Stimulated activated CD8-positive, alpha-beta memory T cell treated with anti-CD3 and anti-CD28 coated beads, Interleukin-4, amount 100 ng/mL, for 4 hours (primary cell): ENCODE measurements around the gene ALG8.
A peak's percentile ranks its signal among the peaks of the same experiment; 100 is the strongest.
"Not testable (repeated sequence)": the region's sequence is repeated elsewhere in the genome, so short reads cannot be mapped to it uniquely, and the experiment has no call there.

Source experiments
- DNase-seq, 2 donors: peaks; one replicate each; pipeline ENCODE4 v3.0.0-alpha.2; 2020; ENCODE audit warnings: low read depth in 2 of 2, low spot score in 1 of 2

Gene ALG8

DNA sequence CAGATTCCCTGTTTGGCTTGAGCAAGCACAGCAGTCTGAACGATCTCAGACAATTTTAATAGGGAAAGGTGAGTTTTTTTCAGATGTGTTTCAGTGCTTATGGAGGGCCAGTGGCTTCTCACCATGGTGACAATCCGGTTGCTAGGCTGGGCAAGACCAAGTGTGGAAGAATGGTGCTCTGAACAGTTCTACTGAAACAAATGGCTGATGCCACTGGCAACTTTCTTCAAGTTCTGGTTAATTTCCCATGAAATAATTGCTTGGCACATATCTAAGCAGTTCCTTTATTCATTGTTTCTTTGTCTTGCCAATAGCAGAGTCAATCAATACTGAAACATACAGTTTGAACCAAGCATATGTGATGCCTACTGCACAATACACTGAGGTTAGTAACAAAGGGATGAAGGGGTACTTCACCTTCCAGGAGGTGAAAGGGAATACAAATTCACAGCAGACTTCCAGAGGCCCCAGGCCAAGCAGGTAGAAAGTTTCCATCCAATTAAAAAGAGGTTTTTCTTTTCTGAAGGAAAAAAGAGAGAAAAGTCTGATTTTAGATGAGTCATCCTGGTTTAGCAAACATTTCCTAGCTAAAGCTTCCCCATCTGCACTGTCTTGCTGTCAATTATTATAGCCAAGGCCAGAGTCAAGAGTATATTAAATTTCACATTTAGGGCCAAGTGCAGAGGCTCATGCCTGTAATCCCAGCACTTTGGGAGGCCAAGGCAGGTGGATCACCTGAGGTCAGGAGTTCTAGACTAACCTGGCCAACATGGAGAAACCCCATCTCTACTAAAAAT lies 38.6 kb downstream of the ALG8 start:
- DNase-seq = no peak

DNA sequence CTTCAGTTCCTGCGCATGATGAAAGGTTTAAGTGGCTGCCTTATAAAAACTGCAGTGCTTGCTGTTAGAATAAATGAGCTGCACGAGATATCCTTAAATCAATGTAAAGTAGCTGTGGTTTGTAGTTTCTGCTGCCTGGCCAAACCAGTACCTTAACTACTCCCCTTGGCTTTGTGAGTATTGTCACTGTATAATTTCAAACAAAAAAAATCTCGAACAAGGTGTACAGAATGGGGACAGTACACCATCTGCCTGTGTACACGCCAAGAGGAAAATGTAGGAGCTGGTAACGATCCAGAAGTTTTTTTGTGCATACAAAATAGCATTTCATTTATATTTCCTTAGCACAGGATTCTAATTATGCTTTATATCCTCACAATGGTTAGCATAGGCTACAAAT lies 39.2 kb downstream of the ALG8 start:
- DNase-seq = no peak

DNA sequence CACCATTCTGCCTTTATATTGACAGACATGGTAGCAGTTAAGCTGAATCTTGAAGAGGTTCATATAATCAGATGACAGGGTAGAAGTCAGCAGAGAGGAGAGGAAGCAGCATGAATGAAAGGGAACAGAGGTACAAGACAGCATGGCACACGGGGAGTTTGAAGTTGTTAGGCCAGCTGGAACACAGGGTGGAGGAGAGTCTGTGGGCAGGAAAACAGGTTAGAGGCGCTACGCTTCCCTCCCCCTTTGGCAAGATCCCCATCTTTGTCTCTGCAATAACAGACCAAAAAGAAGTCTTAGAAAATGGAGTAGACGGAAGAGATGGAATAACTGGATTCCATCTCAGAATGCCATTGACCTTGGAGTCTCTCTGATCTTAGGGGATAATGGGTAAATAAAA lies 39.8 kb downstream of the ALG8 start:
- no peak for DNase-seq

DNA sequence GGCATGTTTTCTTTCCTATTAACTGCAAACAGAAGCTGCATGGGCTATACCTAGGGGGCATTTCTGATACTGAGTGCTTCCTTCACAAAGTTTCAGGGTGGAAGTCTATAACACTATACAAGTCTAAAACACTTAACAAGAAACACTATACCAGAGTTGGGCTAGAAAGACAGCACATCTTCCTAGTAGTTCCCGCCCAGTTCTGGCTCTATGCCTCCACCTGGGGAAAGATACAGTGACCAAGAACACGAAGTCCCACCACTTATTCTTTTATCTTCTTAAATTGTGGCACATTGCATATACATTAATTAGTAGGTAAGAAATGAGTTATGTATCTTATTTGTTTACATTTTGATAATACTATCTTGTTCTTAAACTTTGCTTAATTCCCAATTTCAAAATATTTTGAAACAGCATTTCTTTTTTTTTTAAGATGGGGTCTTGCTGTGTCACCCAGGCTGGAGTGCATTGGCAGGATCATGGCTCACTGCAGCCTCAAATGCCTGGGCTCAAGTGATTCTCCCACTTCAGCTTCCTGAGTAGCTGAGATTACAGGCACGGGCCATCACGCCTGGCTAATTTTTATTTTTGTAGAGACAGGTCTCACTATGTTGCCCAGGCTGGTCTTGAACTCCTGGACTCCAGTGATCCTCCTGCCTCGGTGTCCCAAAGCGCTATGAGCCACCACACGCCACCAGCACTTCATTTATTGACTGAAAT lies 41.6 kb downstream of the ALG8 start:
- no peak for DNase-seq

DNA sequence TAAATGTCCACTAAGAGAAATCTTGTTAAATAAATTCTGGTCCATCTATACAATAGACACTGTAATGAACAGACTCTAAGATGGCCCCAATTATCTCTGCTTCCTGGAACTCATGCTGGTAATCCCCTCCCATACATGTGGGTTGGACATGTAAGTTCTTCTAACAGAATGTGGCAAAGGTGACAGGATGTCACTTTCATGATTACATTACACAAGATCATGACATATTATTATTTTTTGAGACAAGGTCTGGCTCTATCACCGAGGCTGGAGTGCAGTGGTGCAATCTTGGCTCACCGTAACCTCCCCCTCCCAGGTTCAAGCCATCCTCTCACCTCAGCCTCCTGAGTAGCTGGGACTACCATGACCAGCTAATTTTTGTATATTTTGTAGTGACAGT lies 45.2 kb downstream of the ALG8 start:
- DNase-seq = no peak

DNA sequence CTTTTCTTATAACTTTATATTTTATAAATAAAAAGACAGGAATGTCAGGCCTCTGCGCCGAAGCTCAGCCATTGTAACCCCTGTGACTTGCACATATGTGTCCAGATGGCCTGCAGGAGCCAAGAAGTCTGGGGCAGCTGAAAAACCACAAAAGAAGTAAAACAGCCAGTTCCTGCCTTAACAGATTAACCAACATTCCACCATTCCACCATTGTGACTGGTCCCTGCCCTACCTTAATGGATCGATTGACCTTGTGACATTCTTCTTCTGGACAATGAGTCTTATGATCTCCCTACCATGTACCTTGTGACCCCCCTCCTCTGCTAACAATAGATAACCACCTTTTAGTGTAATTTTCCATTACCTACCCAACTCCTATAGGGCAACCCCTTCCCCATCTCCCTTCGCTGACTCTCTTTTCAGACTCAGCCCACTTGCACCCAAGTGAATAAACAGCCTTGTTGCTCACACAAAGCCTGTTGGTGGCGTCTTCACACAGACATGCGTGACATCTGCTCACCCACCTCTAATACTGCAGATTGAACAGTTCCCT lies 52.8 kb downstream of the ALG8 start:
- not testable (repeated sequence) for DNase-seq

DNA sequence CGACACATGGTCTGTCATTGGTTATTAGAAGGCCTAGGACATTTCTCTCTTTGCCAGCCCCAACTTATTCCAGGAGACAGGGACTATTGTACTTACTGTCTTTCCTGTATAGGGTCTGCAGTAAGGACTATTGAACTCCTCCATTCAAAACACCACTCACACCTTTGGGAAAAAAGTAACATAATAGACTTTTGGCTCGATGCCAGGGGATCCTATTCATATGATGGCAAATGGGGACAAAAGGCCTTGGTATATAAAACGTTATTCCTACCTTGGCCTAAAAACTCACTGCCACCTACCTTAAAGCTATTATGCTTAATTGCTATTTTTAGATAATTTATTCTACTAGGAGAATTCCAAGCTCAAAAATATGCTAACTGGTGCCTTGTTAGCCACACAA lies 53.5 kb downstream of the ALG8 start:
- no peak for DNase-seq

DNA sequence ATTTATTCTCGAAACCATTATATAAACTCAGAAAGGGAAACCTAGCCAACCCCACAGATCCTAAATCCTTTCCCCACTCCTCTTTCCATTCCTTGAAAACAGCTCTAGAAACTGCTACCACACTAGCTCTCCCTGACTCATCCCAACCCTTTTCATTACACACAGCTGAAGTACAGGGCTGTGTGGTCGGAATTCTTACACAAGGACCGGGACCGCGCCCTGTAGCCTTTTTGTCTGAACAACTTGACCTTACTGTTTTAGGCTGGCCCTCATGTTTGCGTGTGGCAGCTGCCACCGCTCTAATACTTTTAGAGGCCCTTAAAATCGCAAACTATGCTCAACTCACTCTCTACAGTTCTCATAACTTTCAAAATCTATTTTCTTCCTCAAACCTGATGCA lies 54.9 kb downstream of the ALG8 start:
- not testable (repeated sequence) for DNase-seq

DNA sequence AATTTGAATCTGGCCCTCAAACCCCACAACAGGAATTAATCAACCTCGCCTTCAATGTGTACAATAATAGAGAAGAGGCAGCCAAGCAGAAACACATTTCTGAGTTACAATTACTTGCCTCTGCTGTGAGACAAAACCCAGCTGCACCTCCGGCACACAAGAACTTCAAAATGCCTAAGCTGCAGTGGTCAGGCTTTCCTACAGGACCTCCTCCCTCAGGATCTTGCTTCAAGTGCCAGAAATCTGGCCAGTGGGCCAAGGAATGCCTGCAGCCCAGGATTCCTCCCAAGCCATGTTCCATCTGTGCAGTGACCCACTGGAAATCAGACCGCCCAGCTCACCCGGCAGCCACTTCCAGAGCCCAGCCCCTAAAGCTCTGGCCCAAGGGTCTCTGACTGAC lies 56.4 kb downstream of the ALG8 start:
- no peak for DNase-seq

DNA sequence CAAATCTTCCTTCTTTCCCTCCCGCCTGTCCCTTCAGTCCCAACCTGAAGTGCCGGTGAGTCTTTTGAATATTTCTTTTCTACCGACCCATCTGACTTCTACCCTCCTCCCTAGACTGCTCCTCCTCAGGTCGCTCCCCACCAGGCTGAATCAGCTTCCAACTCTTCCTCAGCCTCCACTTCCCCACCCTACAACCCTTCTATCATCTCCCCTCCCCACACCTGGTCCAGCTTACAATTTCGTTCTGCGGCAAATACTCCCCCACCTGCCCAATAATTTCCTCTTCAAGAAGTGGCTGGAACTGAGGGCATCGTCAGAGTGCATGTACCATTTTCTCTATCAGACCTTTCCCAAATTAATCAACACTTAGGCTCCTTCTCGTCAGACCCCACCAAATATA lies 57.3 kb downstream of the ALG8 start:
- no peak for DNase-seq

DNA sequence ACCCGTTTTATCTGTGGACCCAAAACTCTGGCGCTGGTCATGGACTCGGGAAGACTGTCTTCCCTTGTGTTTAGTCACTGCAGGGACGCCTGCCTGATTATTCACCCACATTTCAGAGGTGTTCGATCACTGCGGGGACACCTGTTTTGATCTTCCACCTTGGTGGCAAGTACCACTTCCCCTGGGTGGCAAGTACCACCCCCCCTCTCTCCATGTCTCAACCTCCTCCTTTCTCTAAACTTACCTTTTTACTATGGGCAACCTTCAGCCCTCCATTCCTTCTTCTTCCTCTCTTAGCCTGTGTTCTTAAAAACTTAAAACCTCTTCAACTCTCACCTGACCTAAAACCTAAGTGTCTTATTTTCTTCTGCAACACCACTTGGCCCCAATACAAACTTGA lies 57.8 kb downstream of the ALG8 start:
- no peak for DNase-seq

DNA sequence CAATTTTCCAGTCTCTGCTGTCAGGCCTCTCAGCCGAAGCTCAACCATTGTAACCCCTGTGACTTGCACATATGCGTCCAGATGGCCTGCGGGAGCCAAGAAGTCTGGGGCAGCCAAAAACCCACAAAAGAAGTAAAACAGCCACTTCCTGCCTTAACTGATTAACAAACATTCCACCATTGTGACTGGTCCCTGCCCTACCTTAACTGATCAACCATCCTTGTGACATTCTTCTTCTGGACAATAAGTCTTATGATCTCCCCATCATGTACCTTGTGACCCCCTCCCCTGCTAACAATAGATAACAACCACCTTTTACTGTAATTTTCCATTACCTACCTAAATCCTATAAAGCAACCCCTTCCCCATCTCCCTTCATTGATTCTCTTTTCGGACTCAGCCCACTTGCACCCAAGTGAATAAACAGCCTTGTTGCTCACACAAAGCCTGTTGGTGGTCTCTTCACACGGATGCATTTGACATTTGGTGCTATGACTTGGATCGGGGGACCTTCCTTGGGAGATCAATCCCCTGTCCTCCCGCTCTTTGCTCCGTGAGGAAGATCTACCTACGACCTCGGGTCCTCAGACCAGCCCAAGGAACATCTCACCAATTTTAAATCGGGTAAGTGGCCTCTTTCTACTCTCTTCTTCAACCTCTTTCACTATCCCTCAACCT lies 58.5 kb downstream of the ALG8 start:
- no peak for DNase-seq

DNA sequence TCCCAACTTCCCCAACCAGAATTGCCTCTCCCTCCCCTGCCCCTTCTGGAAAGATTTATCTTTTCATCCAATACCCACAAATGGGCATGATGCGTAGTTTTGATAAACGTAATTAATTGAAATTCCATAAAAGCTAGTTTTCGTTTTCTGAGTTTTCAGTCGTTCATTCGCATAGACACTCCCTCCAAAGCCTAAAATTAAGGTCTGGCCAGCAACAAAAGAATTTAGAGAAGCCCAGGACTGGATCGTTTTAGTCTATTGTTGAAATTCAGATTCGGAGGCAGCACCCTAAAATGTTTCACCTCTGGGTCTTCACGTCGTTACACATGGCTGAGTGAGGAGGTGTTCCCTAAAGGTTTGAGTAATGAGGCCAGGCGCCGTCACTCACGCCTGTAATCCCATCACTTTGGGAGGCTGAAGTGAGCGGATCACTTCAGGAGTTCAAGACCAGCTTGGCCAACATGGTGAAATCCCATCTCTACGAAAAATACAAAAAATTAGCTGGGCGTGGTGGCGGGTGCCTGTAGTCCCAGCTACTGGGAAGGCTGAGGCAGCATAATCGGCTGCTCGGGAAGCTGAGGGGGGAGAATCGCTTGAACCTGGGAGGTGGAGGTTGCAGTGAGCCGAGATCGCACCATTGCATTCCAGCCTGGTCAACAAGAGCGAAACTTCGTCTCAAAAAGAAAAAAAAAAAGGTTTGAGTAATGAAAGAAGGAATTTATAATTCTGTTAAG lies 59.2 kb downstream of the ALG8 start:
- DNase-seq = no peak

DNA sequence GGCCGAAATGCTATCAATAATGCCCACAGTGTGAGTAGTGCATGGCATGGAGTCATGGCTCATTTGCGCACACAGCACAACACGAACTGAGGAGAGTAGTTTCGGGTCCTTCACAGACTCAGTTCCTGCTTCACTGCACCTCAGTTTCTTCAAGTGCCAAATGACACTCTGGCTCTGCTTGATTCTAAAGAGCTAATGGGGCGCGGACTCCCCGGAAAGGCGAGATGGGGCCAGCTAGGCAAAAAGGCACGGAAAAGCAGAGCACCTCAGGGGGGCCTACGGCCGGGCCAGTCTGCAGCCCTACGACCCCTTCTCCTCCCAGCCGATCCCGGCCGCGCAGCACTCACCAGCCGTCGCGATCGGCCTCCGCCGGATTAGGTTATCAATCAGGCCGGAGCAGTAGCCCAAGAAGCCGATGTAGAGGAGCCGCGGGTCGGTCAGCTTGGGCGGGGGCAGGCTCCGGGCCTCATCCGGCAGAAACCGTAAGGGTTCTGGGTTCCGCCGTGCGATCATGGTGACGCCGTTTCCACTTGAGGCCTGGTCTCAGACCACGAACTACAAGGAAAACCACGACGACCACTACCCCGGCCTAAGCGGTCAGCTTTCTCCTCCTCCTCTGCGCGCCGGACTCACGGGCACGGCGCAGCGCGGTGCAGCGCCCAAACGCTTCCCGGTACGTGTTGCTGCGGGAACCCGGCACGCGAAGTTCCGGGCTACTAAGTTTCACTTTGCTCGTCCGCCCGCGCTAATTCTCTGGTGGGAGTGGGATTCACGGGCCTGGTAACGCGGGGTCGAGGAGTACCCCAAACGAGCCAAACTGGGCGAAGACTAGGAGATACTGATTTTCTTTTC lies 60.0 kb downstream of the ALG8 start, which contains the start of gene NDUFC2:
Gene NDUFC2 (minus strand): TSS at position 631 of the 852 bp plus-strand sequence. CDS start 118 bp downstream, at position 513.
- DNase-seq = peak; percentile 29 to 40

DNA sequence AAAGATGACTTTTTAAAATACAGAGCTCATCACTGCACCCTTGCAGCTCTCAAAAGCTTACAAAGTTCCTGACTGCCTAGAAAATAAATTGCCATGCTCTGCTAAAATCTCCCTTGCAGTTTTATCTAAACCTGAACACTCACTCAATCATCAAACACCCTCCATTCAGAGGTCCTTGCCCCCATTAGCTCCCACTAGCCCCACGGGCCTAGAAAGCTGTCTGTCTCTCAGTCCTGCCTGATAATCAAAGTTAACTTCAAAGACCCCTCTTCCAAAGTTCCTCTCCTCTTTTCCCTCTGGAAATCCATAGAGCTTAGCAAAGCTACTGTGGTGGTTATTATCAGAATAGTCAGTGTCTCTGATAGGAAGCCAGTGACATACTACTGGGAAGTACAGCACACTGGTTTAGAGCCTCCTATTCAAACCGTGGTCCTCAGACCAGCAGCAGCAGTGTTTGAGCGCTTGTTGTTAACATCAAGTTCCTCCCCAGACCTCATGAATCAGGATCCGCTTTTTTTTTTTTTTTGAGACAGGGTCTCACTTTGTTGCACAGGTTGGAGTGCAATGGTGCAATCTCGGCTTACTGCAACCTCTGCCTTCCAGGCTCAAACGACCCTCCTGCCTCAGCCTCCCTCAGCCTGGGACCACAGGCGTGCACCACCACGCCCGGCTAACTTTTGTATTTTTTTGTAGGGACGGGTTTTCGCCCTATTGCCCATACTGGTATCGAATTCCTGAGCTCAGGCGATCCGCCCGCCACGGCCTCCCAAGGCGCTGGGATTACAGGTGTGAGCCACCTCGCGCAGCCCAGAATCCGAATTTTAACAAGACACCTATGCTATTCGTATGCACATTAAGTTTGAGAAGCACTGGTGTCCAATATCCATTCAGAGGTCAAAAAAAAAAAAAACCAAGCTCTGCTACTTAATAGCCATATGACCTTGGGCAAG lies 60.9 kb downstream of the ALG8 start:
- DNase-seq = no peak

DNA sequence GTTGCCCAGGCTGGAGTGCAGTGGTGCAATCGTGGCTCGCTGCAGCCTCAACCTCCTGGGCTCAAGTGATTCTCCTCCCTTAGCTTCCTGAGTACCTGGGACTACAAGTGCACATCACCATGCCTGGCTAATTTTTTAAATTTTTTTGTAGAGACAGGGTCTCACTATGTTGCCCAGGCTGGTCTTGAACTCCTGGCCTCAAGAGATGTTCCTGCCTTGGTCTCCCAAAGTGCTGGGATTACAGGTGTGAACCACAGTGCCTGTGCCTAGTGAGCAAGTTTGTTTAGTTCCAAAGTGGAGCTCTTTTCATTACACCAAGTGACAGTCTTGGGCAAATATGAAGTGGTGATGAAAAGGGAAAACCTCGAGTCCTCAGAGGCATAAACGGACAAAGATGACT lies 61.8 kb downstream of the ALG8 start:
- not testable (repeated sequence) for DNase-seq

DNA sequence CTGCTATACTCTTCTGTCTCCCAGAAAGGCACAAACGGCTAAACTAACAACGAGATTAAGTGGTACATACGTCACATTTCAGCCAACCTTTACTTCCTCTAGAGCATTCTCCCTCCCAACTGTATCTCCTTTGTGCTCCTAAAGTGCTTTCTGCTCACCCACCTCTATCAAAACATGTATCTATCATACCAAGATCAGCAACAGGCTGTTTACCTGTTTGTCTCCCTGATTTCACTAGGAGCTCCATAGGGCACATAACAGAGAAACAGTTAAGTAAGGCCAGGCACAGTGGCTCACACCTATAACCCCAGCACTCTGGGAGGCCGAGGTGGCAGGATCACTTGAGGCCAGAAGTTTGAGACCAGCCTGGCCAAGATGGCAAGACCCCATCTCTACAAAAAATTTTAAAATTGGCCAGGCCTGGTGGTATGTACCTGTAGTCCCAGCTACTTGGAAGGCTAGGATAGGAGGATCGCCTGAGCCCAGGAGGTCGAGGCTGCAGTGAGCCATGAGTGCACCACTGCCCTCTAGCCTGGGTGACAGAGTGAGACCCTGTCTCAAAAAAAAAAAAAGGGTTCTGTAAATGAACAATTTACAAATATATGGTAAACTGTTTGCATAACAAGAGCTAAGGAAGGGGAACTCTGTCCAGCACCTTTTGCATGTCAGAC lies 62.6 kb downstream of the ALG8 start:
- no peak for DNase-seq

DNA sequence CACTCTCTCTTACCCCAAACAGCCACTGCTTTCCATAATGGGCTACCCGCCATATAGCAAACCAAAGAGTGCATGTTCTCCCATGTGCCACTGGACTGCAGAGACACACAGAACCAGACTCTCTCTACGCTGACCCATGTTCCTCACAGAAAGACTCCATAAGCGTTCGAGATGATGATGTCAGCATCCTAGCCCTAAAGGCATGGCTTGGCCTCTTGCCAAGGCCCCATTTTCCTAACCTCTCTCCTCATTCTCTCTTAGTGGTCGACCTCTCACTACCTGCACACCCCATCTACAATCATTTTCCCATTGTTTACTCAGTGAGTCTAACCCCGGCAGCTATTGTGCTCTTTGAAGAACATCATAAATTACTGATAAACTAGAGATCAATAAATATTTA lies 64.7 kb downstream of the ALG8 start:
- no peak for DNase-seq
